SIG-M5 treated with dmso at 0.1 percent for 504 hours (cell line): Measurements from ENCODE around the gene SIM1.

ENCODE experiments used
- DNase-seq: peaks from one replicate; lab custom pipeline; 2025; ENCODE audit not compliant: unreplicated experiment; lab: John Stamatoyannopoulos, UW

Gene SIM1, protein sequence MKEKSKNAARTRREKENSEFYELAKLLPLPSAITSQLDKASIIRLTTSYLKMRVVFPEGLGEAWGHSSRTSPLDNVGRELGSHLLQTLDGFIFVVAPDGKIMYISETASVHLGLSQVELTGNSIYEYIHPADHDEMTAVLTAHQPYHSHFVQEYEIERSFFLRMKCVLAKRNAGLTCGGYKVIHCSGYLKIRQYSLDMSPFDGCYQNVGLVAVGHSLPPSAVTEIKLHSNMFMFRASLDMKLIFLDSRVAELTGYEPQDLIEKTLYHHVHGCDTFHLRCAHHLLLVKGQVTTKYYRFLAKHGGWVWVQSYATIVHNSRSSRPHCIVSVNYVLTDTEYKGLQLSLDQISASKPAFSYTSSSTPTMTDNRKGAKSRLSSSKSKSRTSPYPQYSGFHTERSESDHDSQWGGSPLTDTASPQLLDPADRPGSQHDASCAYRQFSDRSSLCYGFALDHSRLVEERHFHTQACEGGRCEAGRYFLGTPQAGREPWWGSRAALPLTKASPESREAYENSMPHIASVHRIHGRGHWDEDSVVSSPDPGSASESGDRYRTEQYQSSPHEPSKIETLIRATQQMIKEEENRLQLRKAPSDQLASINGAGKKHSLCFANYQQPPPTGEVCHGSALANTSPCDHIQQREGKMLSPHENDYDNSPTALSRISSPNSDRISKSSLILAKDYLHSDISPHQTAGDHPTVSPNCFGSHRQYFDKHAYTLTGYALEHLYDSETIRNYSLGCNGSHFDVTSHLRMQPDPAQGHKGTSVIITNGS

DNA sequence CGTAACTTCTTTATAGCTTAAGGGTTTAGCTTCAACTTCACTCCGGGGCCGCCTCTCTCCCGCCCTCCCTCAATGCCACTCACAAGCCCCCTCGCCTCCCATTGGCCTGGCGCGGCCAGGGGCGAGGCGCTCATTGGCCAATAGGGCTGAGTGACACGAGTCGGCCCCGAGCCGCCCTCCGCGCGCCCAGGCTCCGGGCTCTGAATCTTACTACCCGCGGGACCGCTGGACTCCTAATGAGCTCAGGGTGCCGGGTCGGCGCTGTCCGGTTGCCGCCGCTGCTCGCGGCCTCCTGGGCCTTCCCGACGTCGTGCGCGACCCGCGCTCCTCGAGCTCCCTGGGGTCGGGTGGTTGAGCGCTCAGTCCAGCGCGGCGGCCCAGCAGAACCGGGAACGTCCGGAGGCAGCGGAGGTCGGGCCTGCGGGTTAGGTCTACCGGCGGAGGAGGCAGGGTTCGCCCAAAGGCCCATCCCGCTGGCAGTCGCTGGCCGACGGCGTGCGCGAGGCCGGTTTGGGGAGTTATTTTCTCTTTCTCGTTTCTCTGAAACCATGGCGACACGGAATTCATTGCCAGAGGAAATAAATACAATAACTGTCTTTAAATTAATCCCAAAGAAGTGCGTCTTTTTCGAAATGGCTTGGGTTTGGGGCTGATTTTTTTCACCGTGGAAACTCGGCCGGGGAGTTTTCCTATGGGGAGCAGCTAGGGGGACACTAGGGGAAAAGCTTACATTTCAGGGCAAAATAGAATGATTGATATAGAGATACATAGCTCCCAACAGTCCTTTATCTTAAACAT is at the start of gene SIM1:
Gene SIM1, minus strand, starts transcription at position 19 of the 798 bp plus-strand sequence. CDS start 1,453 bp downstream, outside the sequence.
- no peak for DNase-seq

DNA sequence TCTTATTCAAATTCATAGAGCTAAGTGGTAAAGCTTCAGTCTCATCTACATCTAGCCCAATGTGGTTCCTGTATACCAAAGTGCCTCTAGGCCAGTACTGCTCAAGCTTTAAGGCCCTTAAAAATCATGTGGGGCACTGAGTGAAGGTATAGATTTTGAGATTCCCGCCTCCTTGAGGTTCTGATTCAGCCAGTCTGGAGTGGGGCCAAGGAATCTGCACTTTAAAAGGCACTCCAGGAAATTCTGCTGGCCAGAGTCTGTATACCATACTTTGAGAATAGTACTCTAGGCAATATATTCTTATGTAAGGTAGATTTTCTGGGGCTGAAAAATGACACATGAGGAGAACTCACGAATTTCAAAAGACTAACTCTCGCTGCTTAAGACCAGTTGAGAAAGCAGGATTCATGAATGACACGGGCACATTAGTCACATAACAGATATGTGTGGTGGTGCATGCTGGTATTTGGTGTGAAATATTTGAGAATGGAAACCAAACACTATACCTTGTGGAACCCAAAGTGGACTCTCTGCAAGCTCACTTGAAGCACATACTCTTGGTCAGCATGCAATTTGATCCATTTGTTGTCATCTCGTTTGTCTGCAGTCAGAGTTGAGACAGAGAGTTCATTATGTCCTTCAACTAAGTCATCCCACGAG is 47.6 kb upstream of the SIM1 start:
- no peak for DNase-seq

DNA sequence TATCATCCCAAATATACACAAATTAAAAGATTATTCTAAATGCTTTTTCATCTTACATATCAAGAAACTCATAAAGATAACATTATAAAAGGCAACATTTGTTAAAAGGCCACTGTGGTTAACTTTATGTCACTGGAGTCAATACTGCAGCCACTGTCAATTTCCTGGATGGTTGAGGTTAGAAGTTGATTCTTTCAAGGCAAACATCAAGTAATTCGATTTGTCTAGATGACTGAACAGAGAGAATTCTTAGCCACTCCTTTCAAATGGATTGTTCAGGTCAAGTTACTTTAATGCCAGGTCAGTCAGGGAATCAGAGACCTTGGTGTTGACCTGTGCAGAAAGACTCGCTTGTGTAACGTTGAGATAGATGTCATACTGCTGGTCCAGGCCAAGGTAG is 44.4 kb upstream of the SIM1 start:
- DNase-seq = no peak

DNA sequence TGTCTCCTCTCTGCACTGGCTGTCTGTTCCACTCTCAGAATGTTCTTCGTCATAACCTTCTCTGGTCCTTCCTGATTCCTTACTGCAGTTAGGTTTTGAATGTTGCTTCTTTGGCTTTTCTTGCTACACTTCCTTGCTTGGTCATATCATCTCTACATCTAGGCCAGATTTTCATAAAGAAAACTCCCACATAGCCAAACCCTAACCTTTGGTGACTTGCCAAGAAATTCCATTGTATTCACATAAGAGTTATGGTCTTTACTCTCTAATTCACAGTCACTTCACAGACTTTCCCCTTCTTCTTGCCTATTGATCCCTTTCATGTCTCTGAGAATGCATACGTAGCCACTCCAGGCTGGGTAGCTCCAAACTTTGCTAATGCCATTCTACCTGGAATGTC is 41.9 kb upstream of the SIM1 start:
- DNase-seq = no peak

DNA sequence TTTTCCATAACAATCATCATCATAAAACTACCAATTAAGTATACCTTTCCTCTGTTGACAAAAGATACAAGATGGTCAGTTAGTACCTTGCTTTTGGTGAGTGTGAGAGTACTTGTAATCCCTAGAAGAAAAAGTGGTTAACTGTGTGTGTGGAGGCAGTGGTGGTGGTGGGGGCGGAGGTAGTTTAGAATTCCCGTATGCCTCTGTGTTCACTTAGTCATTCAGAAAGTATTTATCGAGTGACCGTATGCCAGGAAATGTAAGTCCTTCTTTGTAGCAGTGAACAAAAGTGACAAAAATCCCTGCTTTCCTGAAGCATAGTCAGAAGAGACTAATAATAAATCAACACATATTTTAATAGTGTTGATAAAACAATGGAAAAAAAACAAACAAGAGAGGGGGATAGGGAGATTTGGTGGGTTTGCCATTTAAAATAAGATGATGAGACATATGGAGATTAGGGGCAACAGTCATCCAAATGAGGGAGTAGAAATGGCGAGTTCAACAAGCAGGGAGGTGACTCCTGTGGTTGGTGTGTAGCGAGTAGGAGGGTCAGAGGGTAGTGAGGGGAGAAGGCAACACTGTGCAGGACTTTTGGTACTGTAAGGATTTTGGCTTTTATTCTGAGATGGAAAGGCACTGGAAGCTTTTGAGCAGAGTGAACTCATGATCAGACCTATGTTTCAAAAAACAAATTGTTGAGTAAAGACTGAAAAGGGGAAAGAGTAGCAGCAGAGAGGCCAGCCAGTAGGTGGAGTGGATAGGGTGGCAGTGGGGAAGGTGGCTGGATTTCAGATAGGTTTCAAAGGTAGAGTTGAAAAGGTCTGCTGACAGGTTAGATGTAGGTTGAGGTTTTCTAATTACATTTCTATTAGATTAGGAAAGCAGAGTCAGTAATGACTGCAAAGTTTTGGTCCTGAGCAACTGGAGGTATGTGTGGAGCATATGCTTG is 40.3 kb upstream of the SIM1 start:
- no peak for DNase-seq

DNA sequence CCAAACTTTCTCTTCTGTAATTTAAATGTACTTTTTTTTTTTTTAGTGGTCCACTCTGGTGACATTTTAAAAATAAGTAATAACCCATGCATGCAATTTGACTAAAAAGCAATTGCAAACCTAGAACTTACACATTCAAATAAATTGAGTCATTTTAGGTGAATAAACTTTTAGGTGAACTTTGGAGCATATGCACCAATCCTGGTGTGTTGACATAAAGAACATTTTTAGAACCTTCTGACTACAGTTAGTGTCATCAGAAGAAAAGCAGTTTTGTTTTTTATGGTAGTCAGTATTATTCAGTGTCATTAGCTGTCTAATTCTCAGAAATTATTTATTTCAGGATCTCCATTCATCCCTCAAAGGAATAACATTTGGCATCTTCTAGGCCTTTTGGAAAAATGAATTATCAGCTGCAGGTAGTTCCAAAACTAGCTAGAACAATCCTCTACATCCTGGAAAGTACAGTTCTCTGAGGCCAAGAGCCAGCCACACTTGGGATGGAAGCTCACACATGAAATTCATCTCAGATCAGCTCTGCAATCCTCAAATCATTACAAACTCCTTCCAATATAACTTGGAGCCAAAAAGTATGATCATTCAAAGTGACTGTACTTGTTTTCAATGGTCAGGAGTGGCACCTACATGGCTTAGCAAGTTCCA is 38.5 kb upstream of the SIM1 start:
- DNase-seq = no peak

DNA sequence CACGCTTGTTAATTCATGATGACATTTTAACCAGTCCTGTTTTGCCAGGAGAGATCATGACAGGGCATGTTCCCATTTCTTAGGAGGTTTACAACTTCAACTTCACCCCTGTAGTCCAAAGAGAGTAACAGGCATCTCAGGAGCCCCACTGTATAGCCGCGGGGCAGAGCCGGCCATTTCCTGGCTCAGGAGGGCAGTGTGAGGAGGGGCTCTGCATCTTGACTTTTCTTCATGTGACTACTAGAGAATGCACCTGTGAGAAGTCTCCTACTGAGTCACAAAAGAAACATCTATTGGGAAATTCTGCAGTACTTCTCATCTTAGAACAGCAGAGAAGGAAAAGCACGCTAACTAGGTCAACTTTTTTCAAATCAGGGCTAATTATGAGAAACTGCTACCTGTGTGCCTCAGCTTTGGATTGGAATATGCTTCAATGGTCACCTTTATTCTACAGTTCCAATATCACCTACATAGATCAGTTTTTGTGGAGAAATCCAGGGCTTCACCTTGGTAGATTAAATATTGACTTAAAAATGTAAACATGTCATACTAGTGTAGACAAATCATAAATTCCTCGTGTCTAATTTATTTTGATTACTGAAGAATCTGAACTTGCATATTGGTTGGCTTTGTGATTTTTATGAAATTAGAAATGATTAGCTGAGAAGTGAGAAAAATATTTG is 28.6 kb upstream of the SIM1 start:
- peak; percentile 12 for DNase-seq

DNA sequence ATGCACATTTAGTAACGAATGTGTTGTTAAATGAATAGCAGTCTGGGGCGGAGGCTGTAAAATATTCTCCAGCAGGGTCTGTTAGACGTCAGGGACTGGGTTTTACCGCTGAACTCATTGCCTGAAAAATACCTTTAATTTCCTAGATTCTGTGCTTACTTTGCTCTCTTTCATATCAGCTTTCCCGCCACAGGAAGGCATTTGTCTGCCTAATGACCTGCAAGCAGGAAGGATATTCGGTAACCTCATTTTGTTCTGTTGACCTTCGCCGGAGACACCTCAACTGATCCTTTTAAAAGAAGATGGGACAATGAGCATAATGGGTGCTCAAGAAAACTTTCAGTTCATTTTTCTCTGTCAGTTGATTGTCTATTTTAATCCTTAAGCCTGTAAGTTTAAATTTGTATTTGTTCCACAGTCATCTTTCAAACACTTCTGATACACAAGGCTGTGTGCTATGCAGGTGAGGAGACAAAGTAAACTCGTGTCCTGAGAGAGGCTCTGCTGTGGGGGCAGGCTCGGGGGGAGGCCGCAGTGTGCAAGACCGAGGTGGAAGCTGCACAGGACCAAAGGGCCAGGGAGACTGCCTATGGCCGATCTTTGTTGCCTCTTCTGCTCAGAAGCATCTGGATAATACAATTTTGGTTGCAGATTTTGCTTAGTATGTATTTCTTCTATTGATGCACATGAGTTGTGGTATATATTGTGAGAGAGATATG is 27.4 kb upstream of the SIM1 start:
- DNase-seq = no peak

DNA sequence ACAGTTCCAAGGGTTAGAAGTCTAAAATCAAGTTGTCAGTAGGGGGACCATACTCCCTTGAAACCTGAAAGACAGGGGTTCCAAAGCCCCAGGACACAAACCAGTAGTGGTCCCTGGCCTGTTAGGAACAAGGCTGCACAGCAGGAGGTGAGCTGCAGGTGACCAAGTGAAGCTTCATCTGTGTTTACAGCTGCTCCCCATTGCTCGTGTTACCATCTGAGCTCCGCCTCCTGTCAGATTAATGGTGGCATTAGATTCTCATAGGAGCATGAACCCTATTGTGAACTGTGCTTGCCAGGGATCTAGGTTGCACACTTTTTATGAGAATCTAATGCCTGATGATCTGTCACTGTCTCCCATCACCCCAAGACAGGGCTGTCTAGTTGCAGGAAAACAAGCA is 25.3 kb upstream of the SIM1 start:
- no peak for DNase-seq

DNA sequence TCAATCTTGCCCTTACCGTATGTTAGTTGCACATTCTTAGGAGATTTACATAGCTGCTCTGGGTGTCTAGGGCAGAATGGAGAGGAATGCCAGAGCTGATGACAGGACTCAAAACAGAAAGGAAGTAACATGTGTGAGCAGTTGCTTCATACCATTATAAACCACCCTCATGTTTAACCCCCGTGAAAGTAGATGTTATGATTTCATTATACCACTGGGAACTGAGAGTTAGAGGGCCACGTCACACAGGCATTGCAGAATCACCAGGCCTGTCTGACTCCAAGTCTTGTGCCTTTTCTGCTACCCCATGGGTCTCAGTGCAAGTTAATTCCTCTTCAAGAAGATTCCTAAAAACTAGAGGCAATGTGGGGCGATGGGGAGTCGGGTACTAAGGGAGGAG is 23.5 kb upstream of the SIM1 start:
- peak; percentile 53 for DNase-seq

DNA sequence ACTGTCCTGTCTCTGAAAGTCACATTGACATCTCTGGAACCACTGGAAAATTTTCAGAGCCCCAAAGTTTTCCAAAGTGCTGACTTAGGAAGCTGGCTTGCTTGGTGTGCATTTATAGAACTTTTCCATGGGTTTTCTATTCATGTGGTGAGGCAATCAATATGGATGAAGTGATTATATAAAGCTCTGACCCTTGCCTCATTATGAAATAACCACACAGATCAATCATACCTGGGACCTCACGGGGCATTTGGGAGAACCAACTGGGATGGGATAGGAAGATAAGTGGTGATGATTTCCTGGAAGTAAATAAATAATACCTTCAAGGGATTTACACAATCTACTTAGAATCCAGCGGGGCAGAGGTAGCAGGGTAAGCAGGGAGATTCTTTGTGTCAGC is 22.9 kb upstream of the SIM1 start:
- no peak for DNase-seq

DNA sequence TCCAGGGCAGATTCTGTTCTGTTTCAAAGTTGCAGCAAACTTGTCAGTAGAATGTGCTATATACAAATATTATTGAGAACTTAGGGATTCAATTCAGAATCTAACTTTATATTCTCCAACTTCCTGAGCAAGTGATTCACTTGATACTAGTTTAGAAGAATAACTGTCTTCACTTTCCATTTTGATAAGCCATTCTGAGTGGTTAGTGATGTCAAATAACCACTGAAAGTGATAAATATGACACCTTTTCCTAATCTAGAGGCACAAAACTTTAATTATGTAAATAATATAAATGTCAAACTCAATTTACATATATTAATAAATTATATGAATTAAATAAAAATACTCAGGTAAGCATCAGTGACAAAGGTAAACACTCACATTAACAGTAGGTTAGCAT is 20.5 kb upstream of the SIM1 start:
- no peak for DNase-seq

DNA sequence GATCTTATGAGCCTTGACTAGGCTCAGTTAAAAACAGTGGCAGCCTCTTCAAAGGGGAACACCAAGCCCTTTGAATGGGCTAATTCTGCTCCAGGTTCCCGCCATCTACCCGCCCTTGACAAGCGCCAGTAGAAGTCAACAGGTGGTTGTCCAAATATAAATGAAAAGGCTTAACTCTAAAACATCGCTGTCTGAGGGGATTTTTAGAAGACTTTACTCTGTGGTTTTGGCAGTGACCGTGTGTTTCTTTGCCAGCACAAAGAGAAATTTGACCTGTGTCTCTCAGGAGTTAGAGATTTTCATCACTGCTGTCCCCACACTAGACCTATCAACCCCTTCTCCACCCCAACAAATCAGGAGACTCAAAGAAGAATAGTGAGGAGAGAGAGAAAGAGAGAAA is 19.8 kb upstream of the SIM1 start:
- DNase-seq = no peak

DNA sequence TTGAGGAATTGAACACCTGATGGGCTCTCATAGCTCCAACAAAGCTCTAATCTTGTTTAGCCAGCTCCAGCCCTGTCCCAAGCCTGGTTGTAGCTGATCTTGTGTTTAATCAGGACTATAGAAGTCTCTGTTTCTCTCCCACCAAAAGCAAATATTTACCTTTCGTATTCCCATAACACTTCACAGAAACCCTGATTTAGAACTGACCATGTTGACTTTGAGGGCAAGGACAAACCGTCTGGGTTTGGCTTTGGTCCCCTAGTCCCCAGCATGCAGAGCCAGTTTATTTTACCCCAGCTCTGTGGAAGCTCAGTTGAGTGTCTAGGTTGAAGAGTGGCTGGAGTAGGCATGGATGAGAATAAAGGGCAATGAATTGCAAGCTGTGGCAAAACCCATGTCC is 18.0 kb upstream of the SIM1 start:
- no peak for DNase-seq

DNA sequence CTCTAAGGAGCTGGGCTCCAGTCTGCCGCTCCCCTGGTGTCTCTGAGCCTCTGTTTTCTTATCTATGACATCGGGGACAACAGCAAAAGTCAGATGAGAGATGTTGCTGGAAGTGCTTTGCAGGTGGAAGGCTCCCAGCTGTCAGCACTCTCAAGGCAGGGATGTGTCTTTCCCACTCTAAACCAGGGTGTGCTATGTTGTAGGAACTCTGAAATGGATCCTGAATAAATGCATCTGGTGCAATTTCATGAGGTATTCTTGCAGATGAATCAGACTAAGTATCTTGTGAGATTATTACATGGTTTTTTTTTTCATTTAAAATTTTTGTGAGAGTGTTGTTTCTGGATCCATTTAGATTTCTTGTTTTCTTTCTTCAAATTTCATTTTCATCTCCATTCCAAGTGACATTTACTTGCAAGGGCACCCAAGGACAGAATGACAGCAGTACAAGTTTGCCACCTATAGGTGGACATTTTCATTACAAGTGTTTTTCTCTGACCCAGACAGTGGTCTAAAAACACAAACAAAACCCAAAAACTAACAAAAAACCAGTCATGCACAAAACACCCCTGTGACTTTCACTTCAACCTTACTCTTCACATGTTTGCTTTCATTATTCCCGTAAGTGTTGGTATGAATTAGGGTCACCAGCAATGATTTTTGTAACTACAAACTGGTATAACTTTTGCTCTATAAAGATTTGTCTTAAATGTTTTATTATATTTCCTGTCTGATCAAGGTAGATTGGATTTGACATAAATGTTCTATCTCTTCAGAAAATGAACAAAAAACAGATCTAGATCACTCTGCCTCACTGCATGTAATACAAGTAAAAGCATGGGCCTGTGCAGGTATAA is 14.7 kb upstream of the SIM1 start:
- peak; percentile 33 for DNase-seq

DNA sequence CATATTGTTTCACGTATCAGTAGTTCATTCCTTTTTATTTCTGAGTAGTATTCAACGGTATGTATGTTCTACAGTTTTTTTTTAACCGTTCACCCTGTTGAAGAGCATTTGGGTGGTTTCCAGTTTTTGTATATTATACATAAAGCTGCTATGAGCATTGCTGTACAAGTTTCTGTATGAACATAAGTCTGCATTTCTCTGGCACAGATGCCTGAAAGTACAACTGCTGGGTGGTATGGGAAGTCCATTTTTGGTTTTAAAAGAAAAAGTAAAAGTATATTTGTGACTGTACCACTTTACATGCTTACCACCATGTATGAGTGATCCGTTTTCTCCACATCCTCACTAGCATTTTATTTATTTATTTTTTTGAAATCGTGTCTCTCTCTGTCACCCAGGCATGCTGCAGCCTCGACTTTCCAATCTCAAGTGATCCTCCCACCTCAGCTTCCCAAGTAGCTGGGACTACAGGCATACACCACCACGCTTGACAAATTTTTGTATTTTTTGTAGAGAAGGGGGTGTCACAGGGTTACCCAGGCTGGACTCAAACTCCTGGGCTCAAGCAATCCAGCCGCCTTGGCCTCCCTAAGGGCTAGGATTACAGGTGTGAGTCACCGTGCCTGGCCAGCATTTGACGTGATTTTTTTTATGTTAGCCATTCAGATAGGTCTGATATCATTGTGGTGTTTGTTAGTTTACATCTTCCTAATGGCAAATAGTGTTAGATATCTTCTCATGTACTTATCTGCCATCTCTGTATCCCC is 11.0 kb upstream of the SIM1 start:
- DNase-seq = no peak

DNA sequence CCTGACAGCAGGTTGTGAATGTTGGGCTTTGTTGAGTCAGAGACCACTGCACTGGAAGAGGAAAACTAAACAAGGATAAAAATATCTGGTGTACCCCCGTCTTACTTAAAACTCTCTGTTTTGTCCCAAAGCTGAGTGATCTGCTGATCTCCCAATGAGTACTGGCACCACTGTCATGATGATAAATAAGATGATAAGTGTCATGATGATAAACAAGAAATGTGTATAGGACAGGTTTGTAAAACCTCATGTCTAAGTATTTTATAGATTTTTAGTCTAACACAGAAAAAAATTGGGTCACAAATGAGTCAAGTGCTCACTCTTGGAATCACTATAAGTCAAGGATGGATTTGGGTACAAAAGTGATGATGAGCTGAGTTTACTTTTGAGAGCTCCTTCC is 8.5 kb upstream of the SIM1 start:
- no peak for DNase-seq
